Fibroblast of skin of scalp (primary cell): ENCODE results near the gene MRM2.
A peak's percentile ranks its signal among the peaks of the same experiment; 100 is the strongest.

Source experiments
- DNase-seq: peaks from one replicate; pipeline ENCODE4 v3.0.0-alpha.2; 2013

The MRM2 gene

DNA sequence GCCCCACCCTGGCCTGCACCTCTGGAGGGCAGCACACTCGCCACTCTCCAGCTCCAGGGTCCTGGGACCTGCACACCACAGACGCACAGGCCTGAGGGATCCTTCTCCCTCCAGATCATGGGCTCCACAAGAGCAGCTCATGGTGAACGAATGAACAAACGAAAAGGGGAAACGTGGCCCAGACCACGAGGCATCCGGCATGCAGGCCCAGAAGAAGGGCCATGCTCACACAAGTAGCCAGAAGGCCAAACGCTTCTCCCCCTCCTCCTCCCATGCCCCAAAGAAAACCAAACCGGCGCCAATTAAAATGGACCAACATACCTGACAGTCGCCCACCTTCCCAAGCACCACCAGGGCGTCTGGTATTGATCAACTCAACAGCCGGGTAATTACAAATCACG, 39.6 kb downstream of the MRM2 start:
- no peak for DNase-seq

GRCh38 chr7:2201686-2202360, 40.2 kb downstream of the MRM2 start:
- no peak for DNase-seq

- DNase-seq = no peak
Observed at GRCh38 chr7:2201128-2201527, 40.9 kb downstream of the MRM2 start.

- DNase-seq = no peak
Observed at GRCh38 chr7:2200584-2200980, 41.4 kb downstream of the MRM2 start.

DNA sequence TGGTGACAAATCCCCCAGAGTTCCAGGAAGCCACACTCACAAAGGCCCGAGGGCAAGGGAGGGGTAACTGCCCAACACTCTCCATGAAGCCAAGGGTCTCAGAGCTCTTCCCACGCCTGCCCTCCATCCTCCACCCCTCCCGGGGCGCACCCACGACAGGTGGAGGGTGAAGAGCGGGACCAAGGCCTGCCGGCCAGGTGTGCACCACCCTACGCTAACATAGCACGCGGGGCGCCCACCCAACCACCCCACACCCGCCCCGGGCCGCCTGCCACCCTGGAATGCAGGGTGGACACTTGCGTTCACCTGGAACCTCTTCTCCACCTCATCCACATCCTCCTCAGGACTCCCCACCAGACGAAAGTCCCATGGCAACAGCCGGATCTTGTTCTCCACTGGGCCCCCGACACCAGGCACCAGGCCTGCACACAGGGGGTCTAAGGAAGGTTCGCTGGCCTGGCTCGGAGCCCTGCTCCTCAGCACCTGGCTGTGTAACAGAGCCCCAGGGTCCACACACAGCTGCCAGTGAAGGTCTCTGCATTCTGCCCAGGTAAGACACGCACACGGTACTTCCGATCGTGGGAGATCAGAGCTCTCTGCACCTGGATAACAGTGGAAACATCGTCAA, 41.9 kb downstream of the MRM2 start:
- no peak for DNase-seq

GRCh38 chr7:2199528-2199927, 42.5 kb downstream of the MRM2 start:
- DNase-seq = no peak

DNA sequence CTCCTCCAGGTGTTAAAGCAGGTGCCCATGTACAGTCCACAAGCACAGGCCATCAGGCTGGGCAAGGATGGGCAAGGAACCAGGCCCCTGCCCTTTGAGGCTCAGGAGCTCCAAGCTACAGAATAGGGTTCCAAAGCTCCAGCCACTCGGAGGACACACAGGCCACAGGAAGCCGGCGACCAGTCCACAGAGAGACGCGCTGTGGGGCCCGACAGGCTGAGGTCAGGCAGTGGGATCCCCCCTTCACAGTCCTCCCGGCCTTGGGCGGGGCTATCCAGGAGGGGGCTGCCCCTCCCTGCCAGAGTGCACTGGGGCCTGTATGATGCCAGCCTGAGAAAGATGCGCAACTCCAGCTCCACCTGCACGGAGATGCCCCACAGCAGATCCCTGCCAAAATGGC, 43.2 kb downstream of the MRM2 start:
- no peak for DNase-seq

DNA sequence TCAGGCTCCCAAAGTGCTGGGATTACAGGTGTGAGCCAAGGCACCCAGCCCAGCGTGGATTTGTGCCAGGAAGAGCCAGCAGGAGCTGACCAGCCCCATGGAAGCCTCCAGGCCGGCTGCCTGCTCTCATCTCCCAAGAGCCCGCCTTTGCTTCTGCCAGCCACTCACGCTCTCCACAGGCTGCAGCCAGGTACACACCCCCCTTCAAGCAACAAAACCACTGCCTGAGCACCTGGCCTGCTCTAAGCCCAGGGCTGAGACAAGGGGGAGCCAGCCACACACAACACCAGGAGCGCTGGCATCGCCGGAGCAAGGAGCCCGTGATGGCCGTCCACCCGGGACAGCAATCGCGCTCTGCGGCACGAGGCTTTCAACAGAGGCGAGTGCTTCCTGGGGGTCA, 43.8 kb downstream of the MRM2 start:
- no peak for DNase-seq

DNA sequence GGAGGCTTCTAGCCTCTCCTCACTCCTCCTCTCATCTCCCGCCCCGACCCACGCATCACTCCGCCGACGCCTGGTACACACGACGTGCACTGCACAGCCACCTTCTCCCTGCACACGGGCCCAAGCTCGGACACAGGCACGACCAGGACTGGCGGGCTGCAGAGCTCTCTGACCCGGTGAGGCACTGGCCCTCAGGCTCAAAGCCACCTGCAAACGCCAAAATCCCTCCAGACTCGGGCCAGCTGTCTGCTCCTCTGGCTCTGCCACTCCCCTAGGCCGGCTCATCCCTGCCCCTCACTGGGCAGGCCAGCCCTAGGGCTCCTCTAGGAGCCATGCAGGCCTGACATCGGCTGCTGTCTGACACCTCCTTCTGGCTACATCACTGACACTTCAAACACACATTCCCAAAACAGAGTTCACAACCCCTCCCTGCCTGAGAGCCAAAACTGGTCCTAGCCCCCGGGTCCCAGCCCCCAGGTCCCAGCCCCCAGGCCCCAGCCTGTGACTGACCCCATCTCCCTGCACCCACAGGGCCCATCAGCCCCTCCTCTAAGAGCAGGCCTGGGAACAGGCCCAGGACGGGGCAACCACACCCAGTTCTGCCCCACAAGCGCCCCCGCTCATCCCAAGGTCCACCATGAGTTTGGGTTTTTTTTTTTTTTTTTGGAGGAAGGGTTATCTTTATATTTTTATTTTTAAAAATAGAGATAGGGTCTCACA, 44.4 kb downstream of the MRM2 start:
- DNase-seq = no peak

DNA sequence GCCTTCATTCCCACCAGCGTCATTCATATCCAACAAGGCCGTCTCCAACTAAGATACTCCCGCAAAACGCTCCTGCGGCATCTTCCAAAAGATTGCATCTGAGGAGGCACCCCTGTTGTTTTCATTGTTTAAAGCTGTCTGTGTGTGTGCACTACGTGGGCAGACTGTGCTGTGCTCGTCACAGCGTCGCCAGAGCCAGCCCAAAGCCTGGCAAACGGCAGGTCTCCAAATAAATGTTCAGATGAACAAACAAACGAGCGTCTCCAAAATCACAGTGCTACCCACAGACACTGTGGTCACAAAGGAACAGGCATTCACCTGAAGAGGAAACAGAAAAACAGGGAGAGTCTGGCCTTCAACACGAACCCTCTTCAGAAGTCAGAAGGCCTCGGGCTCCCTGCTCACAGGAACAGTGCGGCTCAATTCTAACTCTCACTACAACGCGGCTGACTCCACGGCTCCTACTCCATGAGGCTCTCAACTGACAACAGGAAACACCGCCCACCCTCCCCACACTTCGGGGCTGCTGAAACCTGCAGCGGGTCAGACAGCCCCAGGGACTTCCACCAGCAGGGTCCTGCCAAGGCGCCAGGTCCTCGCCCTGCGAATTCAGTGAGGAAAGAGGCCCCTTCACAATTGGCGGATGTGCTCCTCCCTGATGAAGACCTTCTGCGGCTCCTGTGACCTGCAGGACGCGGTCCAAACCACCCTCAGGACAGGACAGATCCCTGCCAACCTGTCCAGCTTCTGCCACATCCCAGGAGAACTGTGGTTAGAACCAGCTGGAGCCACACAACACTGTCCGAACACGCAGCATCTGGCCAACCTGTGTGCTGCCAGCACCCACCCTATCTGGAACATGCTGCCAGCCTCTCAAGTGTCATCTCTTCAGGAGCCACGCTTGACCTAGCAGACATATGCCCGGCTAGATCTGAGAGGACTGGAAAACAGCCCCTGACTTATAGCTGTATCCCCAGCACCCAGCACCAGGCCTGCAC, 45.3 kb downstream of the MRM2 start:
- DNase-seq = no peak

DNA sequence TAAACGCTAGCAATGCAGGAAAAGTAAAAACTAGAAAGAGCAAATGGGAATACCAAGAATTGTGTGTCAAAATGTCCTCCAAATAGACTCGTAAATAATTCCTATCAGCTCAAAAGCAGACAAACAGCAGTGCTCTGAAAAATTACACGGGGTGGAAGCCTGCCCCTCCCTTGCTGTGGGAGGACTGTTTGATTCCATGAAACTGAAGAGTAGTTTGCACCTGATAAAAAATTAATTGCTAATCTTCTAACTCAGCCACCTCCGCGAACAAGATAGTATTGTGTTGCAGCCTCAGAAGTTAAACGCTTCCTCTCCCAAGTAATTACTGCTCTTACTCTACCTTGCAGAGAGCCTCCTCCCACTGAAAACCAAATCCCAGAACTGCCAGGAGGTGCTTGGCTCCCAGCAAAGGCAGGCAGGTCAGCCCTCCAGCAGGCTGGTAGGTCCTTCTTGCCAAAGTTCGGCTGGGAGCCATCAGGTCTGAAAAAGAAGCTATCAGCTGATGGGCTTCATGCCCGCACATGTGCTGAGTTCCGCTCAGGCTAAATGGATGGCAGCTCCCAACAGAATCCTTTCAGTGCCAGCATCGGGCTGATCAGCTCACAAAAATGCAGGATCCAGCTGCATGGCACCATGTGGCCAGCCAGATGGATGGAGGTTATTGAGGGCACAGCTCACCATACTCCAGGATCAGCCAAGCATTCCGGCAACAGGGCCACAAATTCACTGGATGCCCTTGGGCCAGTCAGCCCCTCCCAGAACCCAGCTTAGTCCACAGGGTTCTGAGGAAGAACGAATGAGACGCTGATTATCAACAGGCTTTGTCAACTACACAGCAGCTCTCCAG, 46.4 kb downstream of the MRM2 start:
- DNase-seq = no peak

GRCh38 chr7:2193575-2194305, 48.3 kb downstream of the MRM2 start:
- DNase-seq = no peak

DNA sequence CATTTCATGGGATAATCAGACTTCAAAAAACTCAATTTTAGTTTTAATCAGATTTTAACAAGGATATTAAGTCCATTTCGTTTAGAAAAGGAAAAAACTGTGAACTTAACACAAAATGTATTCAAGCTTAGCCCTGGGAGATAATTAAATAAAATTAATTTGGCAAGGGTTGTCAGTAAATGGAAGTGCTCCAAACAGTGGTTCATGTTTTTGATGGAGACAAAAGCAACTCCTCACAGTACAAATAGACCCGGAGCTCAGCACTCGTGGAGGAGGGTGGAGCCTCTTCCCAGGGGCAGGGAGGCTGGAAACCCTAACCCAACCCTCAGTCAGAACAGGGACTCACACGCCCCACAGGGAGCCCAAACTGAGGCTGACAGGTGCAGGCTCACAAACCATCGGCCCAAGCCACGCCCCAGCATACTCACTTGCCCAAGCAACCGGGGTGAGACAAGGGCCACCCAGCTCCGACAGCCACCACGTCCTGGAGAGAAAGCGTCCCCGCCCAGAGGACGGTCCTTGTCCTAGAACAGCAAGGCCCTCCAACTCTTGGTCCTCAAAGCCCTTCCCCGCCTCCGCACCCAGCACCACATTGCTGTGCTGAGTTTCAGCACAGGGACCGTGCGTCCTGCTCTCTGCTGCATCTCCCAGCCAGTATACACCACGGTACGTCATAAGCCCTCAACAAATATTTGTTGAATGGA, 49.0 kb downstream of the MRM2 start:
- DNase-seq = no peak

DNA sequence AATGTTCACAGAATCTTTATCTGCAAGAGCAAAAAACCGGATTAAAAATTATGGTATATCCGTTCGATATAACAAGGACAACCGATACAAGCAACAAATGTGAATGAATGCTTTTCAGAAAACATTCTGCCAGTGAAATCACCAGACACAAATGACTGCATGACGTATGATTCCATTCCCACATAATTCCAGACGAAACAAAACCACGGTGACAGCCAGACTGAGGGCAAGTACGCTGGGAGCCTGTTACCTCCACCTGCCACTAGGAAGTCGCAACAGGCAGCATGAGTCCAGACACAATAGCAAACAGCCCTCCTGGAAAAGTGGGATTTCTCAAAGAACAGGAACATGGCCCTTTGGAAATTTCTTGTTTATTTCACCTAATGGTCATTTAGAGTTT, 51.0 kb downstream of the MRM2 start:
- no peak for DNase-seq

GRCh38 chr7:2190531-2190930, 51.5 kb downstream of the MRM2 start:
- peak; percentile 85 for DNase-seq

DNA sequence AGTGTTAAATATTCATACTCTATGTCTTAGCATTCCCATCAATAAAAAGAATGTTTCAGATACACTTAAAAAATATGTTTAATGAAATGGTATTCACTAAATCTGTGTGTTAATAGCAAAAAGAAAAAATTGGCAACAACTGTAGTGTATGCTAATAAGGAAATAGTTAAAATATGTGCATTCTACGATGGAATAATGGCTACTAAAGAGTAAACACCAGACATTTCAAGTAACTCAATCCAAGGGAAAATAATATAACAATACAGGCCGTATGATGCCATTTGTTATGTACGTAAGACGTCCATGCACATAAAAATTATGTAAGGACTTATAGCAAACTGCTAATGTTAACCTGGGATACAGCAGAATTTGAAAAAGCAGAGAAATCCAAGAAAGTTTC, 55.8 kb downstream of the MRM2 start:
- DNase-seq = no peak

DNA sequence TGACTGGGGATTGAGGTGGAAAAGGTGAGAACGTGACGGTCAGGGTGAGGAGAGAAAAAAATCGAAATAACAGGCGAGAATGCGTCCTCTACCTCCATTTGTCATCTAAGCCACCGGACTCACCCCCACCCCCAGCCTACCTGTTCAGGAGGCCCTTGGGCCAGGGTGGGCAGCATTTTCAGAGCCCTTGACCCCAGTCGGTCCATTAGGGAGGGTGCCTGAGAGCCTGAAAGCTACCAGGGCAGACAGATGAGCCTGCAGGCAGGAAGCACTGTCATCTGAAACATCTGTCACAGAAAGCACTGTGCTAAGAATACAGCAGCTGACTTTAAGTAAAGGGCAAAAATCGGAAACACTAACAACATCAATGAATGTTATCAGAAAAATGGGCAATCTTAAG, 56.3 kb downstream of the MRM2 start:
- DNase-seq = no peak
